HepG2 (cell line): ENCODE measurements around the gene HAUS1.

Source experiments
- ATF3 ChIP-seq: sonication (generic); formaldehyde crosslinking; IDR thresholded peaks from 2 replicates; pipeline ENCODE4 v1.4.0; 2020; ENCODE audit warnings: missing genetic modification reagents
- CHD2 ChIP-seq: IDR thresholded peaks from 2 replicates; pipeline ENCODE4 v1.6.1; 2011; ENCODE audit warnings: low read depth, low read length, improper control_type of control experiment
- CTCF ChIP-seq: sonication (generic); formaldehyde crosslinking; IDR thresholded peaks from 2 replicates; pipeline ENCODE4 v1.5.0; 2020; ENCODE audit warnings: mild to moderate bottlenecking, missing genetic modification reagents, moderate library complexity
- DBP ChIP-seq: sonication (generic); formaldehyde crosslinking; IDR thresholded peaks from 2 replicates; pipeline ENCODE4 v1.4.0; 2020; ENCODE audit warnings: missing genetic modification reagents; ENCODE audit errors: not compliant biosample characterization
- FOXA1 ChIP-seq, 2 experiments: fragments of 450-650 bp in 1 of 2; sonication (generic) in 1 of 2; formaldehyde crosslinking in 1 of 2; IDR thresholded peaks; 2 replicates each; pipeline versions ENCODE4 v1.4.0 to v1.6.1; 2016 to 2020; ENCODE audit warnings: missing genetic modification reagents in 1 of 2
- MAFF ChIP-seq: IDR thresholded peaks from 2 replicates; pipeline ENCODE4 v1.6.1; 2011; ENCODE audit warnings: low read depth, low read length, improper control_type of control experiment
- NR3C1 ChIP-seq: sonication (generic); formaldehyde crosslinking; IDR thresholded peaks from 2 replicates; pipeline ENCODE4 v1.4.0; 2020; ENCODE audit warnings: missing genetic modification reagents
- YY1 ChIP-seq: IDR thresholded peaks from 2 replicates; pipeline ENCODE4 v1.6.1; 2011; ENCODE audit warnings: low read length, low read depth, moderate library complexity, mild to moderate bottlenecking; ENCODE audit not compliant: insufficient read depth, insufficient replicate concordance
- ZNF510 ChIP-seq: sonication (generic); formaldehyde crosslinking; IDR thresholded peaks from 2 replicates; pipeline ENCODE4 v1.4.0; 2020; ENCODE audit warnings: low read depth, mild to moderate bottlenecking, missing genetic modification reagents

GRCh38 chr18:46174342-46175041 is 70.3 kb downstream of the HAUS1 start:
- TF ChIP-seq CTCF = 0 out of 2 replicates have a peak, but pooled peaks have one; percentile 8
- TF ChIP-seq YY1 = no peak
- no peak for TF ChIP-seq ATF3
- no peak for TF ChIP-seq FOXA1 (IDR thresholded peaks at IDR 0.05)
- no peak for TF ChIP-seq FOXA1 (CRISPR knock-in tag; IDR thresholded peaks at IDR 0.05)
- no peak for TF ChIP-seq NR3C1
- TF ChIP-seq DBP (CRISPR knock-in tag) = no peak
- no peak for TF ChIP-seq CHD2
- TF ChIP-seq ZNF510 (CRISPR knock-in tag) = no peak
- TF ChIP-seq MAFF = no peak
